ENCODE results near the gene ADRB2. TPM values are rescaled to one million over a fixed set of nuclear protein-coding genes. Genes with fewer than 3 reads are reported as not detected.

Gene ADRB2
- total RNA-seq, 1 experiment from 2014 or later = 1.0 TPM

- Histone ChIP-seq H3K27me3 (ENCODE audit: control insufficient read depth, insufficient read depth, low read length) (no peaks in the 10 kb centered on the region), H3K27ac (ENCODE audit: low read length) (no peak overlapping the region), H3K4me3 (ENCODE audit: low read depth in 2 of 2, low read length in 2 of 2) (no peak overlapping the region), H3K4me1 (ENCODE audit: control insufficient read depth, insufficient read depth, low read length) (no peaks in the 10 kb centered on the region), H3K36me3 (ENCODE audit: control insufficient read depth, insufficient read depth, low read length) (no peaks in the 10 kb centered on the region), H3K9me3 (ENCODE audit: control insufficient read depth, insufficient read depth, low read depth, low read length) (no peaks in the 10 kb centered on the region)
- no TSS peak for BruUV-seq (replicated peaks)
- intact Hi-C loops (cut with micrococcal nuclease; ENCODE audit: unreplicated experiment) (no loop called here), in situ Hi-C loops (cut with HindIII; ENCODE audit: low pct_unique_long_range_greater_than_20kb, low sequenced_read_pairs) (no loop called here)
- TF ChIP-seq POLR2AphosphoS5 (IDR thresholded peaks at IDR 0.05; ENCODE audit: low read depth, low read length) (no peak), CTCF (IDR thresholded peaks at IDR 0.05) (no peak), TCF7L2 (IDR thresholded peaks at IDR 0.05; ENCODE audit: low read depth, low read length) (no peak), SIN3A (IDR thresholded peaks at IDR 0.05; ENCODE audit: borderline replicate concordance, insufficient read depth, low read depth, low read length) (no peak), REST (IDR thresholded peaks at IDR 0.05; ENCODE audit: insufficient read depth in 1 of 2, low read depth in 2 of 2, low read length in 1 of 2) (no peak)
- DNase-seq (ENCODE audit: low read depth, low spot score) = no peak
- CTCF ChIA-PET = no interaction called here
- ATAC-seq = no peak
- POLR2A ChIA-PET = no interaction called here
These were observed 10.8 kb upstream of the ADRB2 start for GRCh38 chr5:148815578-148815977.

- TF ChIP-seq REST (IDR thresholded peaks at IDR 0.05; ENCODE audit: insufficient read depth in 1 of 2, low read depth in 2 of 2, low read length in 1 of 2) (no peak), CTCF (IDR thresholded peaks at IDR 0.05) (no peak), POLR2AphosphoS5 (IDR thresholded peaks at IDR 0.05; ENCODE audit: low read depth, low read length) (no peak), SIN3A (IDR thresholded peaks at IDR 0.05; ENCODE audit: borderline replicate concordance, insufficient read depth, low read depth, low read length) (no peak), TCF7L2 (IDR thresholded peaks at IDR 0.05; ENCODE audit: low read depth, low read length) (no peak)
- no TSS peak for BruUV-seq (replicated peaks)
- Histone ChIP-seq H3K4me1 (ENCODE audit: control insufficient read depth, insufficient read depth, low read length) (no peaks in the 10 kb centered on the region), H3K4me3 (ENCODE audit: low read depth in 2 of 2, low read length in 2 of 2) (no peak overlapping the region), H3K27ac (ENCODE audit: low read length) (no peak overlapping the region), H3K27me3 (ENCODE audit: control insufficient read depth, insufficient read depth, low read length) (no peaks in the 10 kb centered on the region), H3K9me3 (ENCODE audit: control insufficient read depth, insufficient read depth, low read depth, low read length) (no peaks in the 10 kb centered on the region), H3K36me3 (ENCODE audit: control insufficient read depth, insufficient read depth, low read length) (no peaks in the 10 kb centered on the region; the same call in 1 of the 2 replicates)
- ATAC-seq (no peak), DNase-seq (ENCODE audit: low read depth, low spot score) (no peak)
- CTCF ChIA-PET = no interaction called here
- in situ Hi-C loops (cut with HindIII; ENCODE audit: low pct_unique_long_range_greater_than_20kb, low sequenced_read_pairs) (no loop called here), intact Hi-C loops (cut with micrococcal nuclease; ENCODE audit: unreplicated experiment) (no loop called here)
- POLR2A ChIA-PET = no interaction called here
These were observed 10.1 kb upstream of the ADRB2 start for GRCh38 chr5:148816357-148816756.

Measured in Panc1 (cell line).